ENCODE measurements around the gene OR6K6.

Gene OR6K6

GRCh38 chr1:158801396-158801795 lies 46.9 kb downstream of the OR6K6 start:
- in situ Hi-C loops (cut with HindIII; ENCODE audit: low pct_ligation_motif_present, low sequenced_read_pairs): no loop called here
- TF ChIP-seq, protein P1, sequence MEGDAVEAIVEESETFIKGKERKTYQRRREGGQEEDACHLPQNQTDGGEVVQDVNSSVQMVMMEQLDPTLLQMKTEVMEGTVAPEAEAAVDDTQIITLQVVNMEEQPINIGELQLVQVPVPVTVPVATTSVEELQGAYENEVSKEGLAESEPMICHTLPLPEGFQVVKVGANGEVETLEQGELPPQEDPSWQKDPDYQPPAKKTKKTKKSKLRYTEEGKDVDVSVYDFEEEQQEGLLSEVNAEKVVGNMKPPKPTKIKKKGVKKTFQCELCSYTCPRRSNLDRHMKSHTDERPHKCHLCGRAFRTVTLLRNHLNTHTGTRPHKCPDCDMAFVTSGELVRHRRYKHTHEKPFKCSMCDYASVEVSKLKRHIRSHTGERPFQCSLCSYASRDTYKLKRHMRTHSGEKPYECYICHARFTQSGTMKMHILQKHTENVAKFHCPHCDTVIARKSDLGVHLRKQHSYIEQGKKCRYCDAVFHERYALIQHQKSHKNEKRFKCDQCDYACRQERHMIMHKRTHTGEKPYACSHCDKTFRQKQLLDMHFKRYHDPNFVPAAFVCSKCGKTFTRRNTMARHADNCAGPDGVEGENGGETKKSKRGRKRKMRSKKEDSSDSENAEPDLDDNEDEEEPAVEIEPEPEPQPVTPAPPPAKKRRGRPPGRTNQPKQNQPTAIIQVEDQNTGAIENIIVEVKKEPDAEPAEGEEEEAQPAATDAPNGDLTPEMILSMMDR (IDR thresholded peaks at IDR 0.05; ENCODE audit: low read depth, low read length, missing control alignments): no peak
- Histone ChIP-seq H3K27ac (no peak overlapping the region), H3K36me3 (replicated peaks) (no peaks in the 10 kb centered on the region), H3K4me3 (ENCODE audit: low read depth, low read length) (no peak overlapping the region), H3K27me3 (replicated peaks) (no peaks in the 10 kb centered on the region)
- DNase-seq: no peak

DNA sequence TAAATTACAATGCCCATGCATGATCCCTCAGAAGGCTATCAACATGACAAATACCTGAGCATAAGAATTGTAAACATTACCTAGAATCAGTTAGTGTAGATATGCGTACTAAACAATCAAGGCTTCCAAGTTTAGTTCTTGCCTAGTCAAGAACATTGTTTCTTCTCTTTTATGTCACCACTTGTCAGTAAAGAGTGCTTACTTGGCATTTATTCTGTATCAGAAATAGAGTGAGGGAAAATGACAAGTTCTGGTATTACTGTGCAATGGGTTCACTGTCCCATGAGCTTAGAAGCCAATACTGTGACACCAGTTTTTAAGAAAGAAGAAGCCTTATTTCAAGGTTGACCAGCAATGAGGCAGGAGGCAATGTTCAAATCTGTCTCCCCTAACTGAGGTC lies 49.2 kb downstream of the OR6K6 start:
- Histone ChIP-seq H3K27me3 (replicated peaks) (no peaks in the 10 kb centered on the region), H3K36me3 (replicated peaks) (no peaks in the 10 kb centered on the region), H3K27ac (no peak overlapping the region), H3K4me3 (ENCODE audit: low read depth, low read length) (no peak overlapping the region)
- DNase-seq: no peak
- in situ Hi-C loops (cut with HindIII; ENCODE audit: low pct_ligation_motif_present, low sequenced_read_pairs): no loop called here
- TF ChIP-seq, protein P1 (IDR thresholded peaks at IDR 0.05; ENCODE audit: low read depth, low read length, missing control alignments): no peak

All from brain microvascular endothelial cell (primary cell).